NCI-H345 treated with DMSO at 0.1 percent for 48 hours (cell line): ENCODE results near the gene GGT6.
A peak's percentile ranks its signal among the peaks of the same experiment; 100 is the strongest.
"Not testable (repeated sequence)": the region's sequence is repeated elsewhere in the genome, so short reads cannot be mapped to it uniquely, and the experiment has no call there.

Experiments
- DNase-seq: peaks from one replicate; lab custom pipeline; 2025; ENCODE audit not compliant: unreplicated experiment; lab: John Stamatoyannopoulos, UW

The GGT6 gene, protein sequence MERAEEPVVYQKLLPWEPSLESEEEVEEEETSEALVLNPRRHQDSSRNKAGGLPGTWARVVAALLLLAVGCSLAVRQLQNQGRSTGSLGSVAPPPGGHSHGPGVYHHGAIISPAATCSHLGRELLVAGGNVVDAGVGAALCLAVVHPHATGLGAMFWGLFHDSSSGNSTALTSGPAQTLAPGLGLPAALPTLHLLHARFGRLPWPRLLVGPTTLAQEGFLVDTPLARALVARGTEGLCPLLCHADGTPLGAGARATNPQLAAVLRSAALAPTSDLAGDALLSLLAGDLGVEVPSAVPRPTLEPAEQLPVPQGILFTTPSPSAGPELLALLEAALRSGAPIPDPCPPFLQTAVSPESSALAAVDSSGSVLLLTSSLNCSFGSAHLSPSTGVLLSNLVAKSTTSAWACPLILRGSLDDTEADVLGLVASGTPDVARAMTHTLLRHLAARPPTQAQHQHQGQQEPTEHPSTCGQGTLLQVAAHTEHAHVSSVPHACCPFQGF

GRCh38 chr17:4560421-4560820 is at the start of gene GGT6:
Gene GGT6, minus strand, starts transcription at chr17:4560577. Its CDS starts 56 bp downstream, at chr17:4560521.
- DNase-seq = no peak

GRCh38 chr17:4610162-4610561 is 49.8 kb upstream of the GGT6 start:
- DNase-seq = no peak

GRCh38 chr17:4609761-4610160 is 49.4 kb upstream of the GGT6 start:
- DNase-seq = no peak

DNA sequence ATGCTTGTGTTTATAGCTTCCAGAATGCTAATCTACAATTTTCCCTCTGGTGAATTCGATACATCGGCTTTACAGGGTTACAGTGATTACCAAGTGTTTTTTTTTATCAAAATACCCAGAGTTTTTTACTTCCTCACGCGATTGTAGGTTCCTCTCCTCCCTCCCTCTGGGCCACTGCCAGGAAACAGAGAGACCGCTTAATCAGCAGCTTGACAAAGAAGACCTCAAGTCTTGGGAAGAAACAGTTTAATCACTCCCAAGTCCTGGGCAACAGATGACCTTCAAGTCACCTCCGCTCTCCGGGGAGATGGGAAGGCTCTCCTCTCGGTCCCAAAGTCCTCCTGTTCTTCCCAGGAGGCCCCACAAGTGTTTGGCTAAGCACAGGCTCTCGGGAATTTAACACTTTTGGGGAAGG is 47.4 kb upstream of the GGT6 start:
- DNase-seq = no peak

- DNase-seq = no peak
These were observed 46.9 kb upstream of the GGT6 start for GRCh38 chr17:4607261-4607741.

GRCh38 chr17:4605826-4606225 is 45.4 kb upstream of the GGT6 start:
- DNase-seq = no peak

- not testable (repeated sequence) for DNase-seq
These were observed 44.4 kb upstream of the GGT6 start for GRCh38 chr17:4604736-4605135.

GRCh38 chr17:4604111-4604644 is 43.8 kb upstream of the GGT6 start:
- peak; percentile 41 for DNase-seq

DNA sequence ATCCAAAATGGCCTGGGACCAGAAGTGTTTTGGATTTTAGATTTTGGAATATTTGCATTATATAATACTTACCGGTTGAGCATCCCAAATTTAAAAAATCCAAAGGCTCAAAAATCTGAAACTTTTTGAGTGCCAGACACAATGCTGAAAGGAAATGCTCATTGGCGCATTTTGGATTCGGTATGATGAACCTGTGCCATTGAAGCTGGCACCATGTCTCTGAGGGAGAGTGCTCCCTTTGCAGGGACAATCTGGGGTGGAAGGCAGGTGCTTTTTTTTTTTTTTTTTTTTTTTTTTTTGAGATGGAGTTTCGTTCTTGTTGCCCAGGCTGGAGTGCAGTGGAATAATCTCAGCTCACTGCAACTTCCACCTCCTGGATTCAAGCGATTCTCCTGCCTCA is 41.7 kb upstream of the GGT6 start:
- DNase-seq = no peak

DNA sequence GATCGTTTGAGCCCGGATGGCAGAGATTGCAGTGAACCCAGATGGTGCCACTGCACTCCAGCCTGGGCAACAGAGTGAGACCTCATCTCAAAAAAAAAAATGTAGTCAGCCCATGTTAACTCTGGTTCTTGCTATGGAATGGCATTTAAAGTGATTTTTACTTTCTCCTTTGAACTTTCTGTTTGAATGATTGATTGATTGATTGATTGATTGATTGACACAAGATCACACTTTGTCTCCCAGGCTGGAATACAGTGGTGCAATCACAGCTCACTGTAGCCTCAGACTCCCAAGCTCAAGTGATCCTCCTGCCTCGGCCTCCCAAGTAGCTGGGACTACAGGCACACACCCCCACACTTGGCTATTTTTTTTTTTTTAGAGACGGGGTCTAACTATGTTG is 40.9 kb upstream of the GGT6 start:
- no peak for DNase-seq

DNA sequence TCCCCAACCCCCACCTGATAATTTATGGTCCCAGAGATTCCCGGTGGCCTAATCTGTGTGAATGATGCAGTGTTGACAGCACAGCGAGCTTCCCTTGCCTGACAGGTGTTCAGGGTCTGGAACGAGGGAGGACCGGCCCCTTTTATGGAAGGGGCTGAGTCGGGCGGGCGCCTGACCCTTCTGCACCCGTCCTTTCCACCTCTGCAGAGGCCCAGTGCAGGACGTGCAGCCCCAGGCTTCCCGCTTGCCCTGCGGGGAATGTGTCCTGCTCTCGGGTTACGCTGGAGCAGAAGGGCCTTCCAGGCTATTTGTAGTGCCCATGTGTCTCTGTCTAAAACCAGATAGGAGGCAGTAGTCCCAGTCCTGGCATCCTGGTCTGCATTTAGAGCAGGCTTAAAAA is 40.2 kb upstream of the GGT6 start:
- DNase-seq = no peak

DNA sequence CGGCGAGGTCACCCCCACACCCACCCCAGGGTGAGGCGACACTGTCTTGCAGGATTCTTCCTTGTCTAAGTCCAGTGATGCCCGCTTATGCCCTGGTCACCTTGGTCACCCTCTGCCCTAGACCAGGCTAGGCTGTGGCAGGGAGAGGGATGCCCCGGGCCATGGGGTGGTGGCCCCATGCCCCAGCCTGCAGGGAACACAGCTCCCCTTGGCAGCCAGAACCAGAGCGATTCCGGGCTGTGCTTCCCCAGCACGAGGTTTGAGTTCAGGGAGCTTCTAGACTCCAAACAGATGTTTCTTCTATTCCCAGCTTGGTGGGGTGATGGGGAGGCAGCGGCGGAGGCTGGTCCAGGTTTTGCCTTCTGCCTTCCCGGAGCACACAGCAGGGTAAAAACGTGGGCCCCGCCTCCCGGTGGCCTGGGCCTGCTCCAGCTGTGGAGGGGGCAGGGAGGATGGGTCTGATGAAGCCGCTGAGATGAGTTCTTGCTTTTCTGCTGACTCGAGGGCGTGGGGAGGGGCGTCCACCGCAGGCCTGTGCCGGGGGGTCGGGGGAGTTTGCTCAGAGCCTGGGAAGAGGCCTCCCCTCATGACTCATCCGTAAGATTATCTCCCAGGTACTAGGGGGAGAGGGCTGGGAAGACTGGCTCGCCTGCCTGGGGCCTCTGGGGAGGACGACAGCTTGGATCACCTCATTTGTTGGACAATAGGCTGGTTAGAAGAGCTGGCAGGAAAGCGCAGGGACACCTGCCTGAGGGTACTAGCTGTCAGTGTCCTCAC is 39.3 kb upstream of the GGT6 start:
- DNase-seq = peak; percentile 16

GRCh38 chr17:4598776-4599504 is 38.6 kb upstream of the GGT6 start:
- DNase-seq = no peak

DNA sequence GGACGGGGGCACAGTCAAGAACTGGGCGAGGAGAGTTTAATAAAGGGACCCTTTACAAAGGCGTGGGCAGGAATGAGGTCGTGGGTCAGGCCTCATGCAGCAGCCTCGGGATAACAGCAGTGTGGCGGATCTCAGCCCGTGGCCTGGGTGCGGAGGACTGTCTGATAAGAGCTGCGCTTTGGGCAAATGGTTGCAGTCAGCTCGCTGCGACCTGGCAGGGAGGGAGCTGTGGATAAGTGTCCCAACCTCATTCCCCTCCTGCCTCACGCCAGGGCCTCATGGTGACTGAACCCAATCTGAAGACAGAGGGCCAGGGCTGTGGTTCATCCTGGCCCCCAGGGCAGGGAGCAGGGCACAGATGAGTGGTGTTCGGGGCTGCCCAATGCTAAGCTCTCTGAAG is 37.6 kb upstream of the GGT6 start:
- DNase-seq = no peak

DNA sequence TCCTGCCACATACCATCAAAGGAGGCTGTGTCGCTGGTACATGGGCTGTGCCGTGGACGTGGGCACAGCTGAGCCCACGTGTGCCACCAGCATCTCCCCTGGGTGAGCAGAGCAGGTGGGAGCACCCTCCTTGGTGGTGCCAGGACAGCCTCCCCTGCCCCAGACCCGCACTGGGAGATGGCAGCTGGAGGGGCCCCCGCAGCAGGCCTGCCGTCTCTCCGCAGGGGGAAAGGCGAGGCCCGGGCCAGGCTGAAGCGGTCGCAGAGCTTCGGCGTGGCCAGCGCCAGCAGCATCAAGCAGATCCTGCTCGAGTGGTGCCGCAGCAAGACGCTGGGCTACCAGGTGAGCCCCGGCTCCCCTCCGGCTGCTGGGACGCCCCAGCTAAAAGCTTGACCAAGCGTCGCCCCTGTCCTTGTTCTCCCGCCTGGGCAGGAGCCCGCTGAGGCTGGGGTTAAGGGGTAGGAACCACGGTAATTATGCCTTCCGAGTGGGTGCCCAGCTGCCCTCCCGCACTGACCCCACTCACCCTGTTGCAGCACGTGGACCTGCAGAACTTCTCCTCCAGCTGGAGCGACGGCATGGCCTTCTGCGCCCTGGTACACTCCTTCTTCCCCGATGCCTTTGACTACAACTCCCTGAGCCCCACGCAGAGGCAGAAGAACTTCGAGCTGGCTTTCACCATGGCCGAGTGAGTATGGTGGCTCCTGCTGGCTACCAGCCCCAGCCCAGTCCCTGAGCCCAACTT is 36.4 kb upstream of the GGT6 start:
- no peak for DNase-seq

GRCh38 chr17:4595685-4596342 is 35.4 kb upstream of the GGT6 start:
- DNase-seq = not testable (repeated sequence)

DNA sequence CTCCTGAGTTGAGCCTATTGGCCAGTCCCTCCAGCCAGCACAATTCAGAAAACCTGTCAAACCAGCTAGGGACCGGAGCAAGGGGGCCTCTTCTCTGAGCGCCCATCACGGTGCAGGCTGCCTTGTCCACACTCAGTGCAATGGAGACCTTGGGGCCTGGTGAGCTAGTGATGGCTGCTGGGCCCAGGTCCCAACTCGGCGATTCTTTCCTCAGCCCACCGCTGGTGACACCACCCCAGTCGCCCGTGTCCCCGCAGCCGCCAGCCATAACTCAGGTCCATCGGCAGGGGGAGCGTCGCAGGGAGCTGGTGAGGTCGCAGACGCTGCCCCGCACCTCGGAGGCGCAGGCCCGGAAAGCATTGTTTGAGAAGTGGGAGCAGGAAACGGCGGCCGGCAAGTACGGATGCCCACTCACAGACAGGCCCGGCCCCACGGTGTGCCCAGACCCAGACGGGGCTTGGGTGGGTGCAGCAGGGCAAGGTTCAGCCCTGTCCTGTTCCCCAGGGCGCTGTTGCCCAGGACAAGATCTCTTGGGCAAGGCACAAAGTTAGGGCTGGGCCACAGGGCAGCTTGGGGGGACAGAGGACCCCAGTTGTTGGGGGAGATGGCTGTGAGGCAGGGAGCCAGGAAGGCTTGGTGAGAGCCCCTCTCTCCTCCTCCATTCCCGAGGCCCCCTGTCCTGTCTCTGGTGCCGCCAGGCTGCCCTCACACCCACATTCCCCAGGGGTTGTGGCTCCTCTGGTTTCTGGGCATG is 34.7 kb upstream of the GGT6 start:
- no peak for DNase-seq

DNA sequence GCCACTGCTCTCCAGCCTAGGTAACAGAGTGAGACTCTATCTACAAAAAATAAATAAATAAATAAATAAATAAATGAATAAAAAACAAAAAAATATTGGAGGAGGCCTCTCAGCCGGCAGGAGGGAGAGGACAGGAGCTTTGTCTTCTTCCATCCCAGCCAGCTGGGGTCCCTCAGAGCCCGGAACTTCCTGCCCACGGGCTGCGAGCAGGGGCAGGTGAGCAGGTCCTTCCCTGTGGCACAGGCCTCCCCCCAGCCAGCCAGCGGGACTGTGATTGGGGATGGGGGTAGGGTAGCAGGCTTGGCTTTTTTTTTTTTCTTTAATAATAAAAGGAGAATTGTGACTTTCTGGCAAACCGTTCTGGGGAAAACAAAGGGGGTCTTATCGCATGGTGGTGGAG is 34.0 kb upstream of the GGT6 start:
- DNase-seq = no peak

DNA sequence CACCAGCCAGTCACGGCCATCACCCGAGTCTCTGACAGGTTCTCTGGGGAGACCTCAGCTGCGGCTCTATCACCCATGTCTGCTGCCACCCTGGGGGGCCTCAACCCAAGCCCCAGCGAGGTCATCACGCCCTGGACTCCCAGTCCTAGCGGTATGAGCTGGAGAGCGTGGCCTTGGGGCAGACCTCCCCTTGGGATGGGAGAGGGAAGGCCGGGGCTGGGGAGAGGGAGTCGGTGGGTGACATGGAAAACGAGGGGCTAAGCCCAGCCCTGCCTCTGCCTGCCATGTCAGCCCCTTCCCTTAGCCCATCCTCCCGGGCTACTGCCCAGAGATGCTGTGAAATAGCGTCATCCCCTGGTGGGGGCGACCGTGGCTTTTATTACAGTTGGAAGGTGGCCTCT is 32.6 kb upstream of the GGT6 start:
- DNase-seq = no peak
